NCI-H524 treated with DMSO at 0.1 percent for 48 hours (cell line): ENCODE data around the gene TEAD4.
A peak's percentile ranks its signal among the peaks of the same experiment; 100 is the strongest.

Experiments used
- DNase-seq: peaks from one replicate; lab custom pipeline; 2025; lab: John Stamatoyannopoulos, UW

Gene TEAD4

DNA sequence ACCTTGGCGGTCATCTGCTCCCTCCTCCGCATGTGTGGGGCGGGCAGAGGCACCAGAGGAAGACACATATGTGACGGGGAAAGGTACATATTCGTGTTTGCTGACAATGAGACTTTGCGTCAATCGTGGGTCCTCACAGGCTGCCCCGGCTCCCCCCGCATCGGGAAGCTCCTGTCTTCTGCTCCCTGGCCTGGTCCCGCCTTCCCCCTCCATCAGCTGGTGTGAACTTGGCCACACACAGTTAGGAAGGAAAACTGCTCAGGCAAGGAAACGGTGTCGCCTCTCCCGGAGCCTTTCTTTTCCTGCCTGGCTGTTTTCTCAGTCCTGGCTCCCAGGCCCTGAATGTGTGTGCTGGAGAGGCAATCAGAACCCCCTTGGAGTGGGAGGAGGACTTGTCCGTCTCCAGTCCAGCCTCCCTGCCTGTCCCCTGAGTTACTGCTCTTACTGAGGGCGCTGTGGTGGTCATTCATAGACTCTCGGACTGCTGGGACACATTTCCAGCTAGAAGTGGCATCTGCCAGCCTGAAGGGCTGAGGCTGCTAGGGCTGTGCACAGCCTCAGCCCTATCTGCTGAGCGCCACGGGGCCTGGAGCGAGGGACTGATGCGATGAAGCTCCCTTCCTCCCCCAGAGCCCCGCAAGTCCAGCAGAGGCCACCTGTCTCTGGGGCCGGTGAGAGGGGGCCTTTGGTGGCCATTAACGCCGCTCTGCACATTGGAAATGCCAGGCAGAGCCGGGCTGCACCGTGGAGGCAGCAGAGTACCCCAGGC lies 73.8 kb downstream of the TEAD4 start:
- no peak for DNase-seq

DNA sequence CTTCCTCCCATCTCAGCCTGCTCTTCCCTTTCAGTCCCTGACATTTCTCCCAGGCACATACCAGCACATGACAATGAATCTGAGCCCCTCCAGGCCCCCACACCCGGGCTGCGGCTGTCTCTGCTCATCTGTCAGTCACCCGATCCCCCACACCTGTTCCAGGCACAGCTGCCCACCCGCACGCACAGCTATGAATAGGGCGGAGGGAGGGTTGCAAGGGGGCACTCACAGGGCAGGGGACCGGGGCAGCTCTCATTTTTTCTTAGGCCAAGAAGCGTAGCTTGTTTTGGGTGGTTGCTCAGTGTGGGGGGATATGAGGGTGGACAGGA lies 74.3 kb downstream of the TEAD4 start:
- peak; percentile 53 for DNase-seq

DNA sequence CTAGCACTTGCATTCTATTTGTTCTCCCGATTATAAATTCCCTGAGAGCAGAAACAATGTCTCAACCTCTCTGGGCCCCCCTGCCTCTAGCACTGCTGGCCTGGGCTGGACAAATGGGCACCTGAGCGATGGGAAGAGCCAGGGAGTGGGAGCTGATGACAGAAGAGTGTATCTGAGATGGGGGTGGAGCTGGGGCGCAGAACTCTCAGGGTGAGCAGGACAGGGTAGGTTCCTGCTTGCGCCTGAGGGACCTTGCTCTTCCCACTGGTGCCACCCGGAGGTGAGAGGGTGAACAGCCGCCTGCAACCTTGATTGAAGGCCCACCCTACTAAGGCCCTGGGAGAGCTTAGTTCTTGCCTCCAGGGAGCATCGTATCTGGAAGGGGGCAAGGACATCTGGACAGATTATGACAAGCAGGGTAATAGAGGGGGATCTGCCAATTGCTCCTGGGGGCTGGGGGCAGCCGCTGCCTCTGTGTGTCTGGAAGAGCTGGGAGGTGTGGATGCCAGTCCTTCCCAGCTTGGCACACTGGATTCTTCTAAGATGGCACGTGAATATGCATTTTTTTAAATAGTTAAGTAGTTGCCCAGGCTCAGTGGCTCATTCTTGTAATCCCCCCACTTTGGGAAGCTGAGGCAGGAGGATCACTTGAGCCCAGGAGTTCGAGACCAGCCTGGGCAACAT lies 75.0 kb downstream of the TEAD4 start:
- peak; percentile 56 for DNase-seq

DNA sequence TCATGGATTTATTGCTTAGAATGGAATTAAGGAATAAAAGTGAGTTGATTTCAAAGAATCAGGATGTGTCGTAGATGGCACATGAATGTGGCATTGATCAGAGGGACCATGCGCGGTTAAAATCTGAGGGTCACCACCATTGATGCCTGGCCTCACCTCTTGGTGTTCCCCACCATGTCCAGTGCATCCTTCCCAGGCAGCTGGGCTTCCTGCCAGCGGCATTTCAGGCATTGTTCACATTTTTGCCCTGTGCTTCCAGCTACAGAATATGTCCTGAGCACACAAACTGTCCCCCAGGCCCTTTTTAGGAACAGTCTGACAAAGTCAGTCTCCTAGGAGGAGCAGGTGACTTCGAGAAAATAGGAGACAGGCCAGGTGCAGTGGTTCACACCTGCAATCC lies 76.0 kb downstream of the TEAD4 start:
- no peak for DNase-seq

DNA sequence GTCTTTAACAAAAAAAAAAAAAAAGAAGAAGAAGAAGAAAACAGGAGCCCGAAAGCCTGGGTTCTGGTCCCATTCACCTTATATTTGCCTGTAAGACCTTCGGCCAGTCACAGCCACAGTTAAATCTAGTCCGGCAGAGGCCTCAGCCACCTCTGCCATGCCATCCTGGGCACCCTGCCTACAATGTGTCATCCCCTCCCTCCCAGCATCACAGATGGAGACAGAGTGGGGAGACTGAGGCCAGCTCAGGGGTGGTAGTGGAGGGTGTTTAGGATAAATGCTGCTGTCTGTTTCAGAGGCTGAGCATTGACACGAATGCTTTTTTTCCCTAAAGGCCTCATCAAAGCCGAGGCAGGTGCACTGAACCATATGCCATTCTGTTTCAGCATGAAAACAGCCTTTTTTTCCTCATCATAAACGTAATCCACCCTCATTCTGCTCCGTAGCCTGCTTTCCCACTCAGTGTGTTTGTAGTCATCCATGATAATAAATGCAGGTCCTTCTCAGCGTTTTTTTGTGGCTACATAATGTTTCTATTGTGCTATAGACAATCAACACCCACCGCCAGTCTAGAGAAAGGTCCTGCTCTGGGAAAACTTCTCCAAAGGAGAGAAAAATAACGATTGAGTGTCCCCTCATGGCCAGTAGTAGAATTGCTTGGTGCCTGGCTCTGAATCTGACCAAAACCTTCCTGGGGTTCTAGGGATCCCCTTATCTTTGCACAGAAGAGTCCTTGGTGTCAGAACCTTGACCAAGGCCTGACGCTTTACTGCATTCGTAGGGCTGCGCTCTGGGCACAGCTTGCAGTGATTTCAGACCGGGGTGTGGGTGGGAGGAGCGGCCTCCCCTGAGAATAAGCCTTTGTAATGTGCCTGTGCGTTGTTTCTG lies 76.9 kb downstream of the TEAD4 start:
- DNase-seq, result no peak

DNA sequence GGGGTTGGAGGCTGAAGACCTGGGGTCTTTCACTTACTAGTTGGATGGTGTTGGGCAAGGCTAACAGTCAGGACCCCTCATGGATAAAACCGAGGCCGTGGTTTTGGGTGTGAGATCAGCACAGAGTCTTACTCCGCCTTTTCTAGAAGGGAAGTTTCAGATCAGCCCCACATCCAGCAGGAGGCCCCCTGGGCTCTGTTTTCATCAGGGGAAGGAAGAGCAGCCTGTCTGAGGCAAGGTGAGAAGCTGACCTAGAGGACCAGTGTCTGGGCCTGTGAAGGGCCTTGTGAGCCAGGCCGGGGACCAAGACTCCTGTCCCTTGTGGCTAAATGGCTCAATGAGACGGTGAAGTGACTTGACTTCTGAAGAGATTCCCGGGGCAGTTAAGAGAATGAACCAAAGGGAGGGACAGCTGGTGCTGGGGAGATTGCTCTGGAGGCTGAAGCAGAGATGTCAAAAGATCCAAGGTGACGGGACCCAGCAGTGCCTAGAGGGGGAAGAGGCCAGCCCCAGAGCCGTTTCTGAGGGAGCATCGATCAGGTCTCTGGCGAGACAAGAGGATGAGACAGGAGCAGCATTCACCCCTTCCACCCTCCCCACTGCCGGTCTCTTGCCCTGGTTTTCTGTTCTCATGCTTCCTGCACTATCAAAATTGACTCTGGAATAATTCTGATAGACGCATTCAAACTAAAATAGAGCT lies 77.9 kb downstream of the TEAD4 start:
- DNase-seq, result no peak

DNA sequence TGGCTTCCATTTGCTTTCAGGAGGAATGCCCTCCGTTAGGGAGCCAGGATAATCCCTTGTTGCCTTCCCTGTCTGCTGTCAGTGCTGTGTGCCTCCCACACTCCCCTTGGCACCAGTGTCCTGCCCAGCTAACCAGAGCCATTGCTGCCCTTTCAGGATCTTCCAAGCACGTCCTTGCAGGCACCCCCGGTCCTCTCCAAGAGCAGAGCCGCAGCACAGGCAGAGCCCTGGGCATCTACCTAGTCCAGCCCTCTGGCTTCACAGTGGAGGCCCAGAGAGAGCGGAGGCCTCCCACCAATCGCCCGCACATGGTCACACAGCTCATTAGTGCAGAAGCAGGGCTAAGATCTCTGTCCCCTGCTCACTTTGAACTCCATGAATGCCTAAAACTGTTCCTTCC lies 79.0 kb downstream of the TEAD4 start:
- DNase-seq, result no peak

DNA sequence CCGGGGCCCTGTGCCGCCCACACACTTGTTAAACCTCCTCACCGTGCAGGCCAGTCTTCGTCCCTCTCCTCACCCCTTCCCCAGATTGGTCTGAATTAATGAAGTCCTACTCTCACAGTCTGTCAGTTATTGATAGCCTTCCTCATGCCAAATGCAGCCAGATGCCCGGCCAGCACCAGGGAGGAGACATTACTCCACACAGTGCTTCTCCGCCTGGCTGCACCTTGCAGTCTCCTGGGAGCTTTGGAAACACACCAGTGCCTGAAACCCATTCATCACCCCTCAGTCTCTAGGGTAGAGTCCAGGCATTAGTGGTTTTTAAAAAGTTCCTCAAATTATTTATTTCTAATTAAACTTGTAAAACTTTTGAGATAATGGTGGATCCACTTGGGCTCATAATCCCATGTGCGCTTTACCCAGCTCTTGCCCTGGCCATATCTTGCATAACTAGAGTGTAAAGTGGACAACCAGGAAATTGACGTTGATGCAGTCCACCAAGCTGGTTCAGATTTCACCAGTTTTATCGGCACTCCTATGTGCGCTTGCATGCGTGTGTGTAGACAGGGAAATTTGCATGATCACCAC lies 79.8 kb downstream of the TEAD4 start:
- no peak for DNase-seq

DNA sequence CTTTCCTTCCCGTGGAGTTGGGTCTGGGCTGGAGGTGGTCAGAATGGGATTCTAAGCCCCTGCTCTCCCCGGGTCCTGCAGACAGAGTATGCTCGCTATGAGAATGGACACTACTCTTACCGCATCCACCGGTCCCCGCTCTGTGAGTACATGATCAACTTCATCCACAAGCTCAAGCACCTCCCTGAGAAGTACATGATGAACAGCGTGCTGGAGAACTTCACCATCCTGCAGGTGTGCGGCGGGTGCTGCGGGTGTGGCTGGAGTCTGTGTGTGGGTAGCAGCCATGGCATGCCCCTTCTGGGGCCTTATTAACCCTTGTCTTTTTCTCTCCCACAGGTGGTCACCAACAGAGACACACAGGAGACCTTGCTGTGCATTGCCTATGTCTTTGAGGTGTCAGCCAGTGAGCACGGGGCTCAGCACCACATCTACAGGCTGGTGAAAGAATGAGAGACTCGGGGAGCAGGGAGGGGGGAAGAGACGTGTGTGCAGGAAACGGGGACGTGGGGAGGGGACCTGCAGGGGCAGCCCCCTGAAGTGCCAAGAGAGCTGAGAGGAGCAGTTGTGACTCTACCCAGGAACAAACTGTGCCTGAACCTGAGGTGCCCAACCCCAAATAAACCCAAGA lies 80.9 kb downstream of the TEAD4 start:
- no peak for DNase-seq

DNA sequence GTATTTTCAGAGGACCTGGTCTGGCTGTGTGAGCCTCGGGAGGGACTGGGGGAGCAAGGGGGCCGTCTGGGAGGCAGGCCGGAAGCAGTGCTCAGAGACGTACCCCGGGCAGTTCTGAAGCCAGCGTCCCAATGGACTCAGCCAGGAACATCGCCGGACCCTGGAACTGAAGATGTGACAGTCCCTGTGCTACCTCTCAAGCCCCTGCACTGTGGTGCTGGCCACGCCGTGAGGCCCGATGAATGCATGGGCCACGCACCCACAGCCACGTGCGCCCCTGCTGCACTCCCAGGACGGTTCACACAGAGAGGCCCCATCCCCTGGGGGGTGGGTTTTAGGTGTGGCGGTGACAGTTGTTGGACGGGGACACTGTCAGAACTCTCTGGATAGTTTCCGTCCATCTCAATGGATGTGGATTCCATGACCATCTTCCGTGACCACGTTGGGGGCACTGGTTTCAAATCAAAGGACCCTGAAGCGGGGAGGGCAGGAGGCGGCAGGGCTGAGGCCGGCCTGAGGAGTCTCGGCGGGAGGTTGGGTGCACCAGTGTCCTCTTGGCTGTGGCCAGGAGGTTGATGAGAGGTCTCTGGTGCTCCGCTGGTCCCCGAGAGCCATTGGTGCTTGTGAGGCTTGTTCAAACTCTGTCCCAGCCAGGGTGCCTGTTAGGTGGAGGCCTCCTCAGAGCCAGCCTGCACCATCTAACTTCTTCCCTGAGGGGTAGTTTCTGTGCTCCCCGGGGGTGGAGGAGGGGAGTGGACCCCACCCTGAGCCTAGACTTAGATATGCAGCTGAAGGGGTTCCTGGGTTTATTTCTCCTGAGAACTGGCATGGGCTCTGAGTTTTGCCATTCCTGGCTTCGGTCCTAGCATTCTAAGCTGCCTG lies 81.7 kb downstream of the TEAD4 start:
- DNase-seq, result no peak

DNA sequence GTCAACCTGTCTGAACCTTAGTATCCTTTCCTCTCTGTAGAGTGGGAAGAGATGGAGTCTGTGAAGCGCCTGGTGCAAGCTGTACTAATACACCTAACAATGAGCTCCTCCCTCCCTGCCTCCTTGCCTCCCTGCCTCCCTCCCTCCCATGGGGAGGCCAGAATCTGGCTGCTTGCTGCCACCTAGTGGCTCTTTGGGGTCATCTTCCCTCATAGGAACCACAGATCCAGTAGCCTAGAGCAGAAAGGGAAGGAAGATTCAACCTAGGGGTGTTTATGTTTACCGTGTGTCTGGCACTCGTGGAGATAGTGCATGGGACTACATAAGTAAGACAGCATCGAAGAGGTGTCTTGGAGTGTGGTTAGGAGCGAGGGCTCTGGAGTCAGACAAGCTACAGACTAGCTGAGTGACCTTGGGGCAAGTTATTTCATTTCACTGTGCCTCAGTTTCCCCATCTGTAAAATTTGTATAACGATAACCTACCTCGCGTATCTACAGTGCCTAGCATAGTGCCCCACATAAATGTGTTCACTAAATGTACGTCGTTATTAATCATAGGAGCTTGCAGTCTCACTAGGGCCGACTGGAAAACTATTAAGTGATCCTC lies 82.5 kb downstream of the TEAD4 start:
- no peak for DNase-seq

DNA sequence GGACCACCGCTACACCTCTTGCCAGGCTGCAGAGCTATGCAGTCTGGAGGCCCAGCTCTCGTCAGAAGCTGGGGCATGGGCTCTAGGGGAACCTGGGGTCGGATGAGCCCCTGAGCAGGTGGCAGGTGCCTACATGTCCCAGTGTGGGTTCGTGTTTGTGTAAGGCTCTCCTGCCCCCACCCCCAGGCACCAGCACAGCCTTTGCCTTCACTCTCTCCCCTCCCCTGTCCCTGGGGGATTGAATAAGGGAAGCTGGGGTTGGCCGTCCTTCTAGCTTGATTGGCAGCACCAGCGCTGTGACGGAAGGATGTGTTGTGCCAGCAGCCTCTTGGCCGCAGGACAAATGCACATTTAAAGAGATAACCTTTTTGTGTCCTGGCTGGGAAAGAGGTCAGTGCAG lies 83.2 kb downstream of the TEAD4 start:
- no peak for DNase-seq

DNA sequence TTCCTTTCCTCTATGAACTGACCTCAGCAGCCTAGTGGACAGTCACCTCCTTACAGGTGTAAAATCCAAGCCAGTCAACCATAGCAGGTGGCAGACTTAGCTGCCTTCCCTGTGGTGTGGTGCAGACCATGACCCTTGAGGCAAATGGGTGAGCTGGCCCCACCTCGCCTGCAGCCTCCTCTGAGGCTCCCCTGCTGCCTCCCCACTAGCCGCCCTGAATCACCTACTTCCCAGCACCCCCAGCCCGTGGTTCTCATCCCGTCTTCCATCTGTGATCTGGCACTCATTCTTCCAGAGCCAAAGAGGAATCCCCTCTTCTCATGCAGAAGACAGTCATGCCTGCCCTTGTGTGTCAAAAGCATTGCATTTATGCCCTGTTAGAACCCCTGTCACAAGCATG lies 83.6 kb downstream of the TEAD4 start:
- no peak for DNase-seq

DNA sequence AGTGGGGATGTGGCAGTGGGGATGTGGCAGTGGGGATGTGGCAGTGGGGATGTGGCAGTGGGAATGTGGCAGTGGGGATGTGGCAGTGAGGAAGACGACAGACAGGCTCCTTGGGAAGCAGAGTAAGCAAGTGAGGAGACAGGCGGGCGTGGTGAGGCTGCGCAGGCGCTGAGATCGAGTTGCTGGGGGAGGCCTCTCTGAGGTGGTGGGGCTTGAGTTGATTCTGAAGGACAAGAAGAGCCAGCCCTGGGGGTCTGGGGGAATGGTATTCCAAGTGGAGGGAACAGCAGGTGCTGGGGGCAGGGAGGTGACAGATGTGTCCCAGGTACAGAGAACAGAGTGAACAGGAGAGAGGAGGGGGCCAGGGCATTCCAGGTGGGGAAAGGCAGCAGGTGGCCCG lies 84.2 kb downstream of the TEAD4 start:
- no peak for DNase-seq

DNA sequence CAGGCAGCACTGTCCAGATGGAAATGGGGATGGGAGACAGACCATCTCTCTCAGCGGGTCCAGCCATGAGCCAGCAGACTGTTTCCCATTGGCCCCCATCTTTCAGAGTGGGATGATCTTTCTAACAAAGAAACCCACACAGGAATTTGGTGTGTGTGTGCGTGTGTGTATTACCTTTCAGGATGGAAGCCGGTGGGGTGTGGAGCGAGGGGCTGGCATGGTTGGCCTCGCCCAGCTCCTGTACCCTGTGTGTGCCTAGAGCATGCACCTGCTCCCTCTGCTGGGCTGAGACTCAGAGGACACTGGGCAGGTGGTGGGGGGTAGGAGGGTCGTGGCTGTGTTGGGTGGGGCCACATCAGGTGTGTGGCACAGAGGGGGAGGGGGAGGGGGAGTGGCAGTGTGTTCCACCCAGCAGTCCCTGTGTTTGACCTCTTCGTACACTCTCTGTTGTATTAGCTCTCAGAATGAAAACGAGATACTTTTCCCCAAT lies 85.0 kb downstream of the TEAD4 start:
- DNase-seq, result no peak

DNA sequence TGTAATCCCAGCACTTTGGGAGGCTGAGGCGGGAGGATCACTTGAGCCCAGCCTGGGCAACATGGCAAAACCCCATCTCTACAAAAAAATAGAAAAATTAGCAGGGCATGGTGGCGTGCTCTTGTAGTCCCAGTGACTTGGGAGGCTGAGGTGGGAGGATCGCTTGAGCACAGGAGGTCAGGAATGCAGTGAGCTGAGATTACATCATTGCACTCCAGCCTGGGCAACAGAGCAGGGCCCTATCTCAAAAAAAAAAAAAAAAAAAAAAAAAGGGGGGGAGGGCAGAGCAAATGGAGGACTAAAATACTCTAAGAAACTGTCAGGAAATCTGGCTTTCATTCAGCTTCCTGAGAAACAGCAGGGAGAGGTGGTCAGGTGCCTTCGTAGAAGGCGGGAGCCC lies 86.3 kb downstream of the TEAD4 start:
- no peak for DNase-seq

DNA sequence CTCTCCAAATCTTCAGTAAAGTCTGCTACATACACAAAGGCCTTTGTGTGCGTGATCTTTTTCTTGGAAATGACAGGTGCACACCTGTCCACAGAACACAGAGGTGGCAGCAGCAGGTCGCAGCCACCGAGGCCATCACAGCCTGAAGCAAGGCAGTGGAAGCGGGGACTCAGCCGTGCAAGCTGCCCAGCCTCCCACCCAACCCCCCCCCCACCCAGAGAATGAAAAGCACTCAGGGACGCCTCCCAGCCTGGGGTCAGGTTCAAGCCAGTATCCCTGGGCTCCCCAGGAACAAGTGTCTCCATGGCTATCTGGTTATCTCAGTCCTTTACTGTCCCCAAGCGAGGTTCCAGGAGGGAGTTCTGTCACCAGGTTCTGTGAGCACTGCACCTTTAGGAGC lies 86.8 kb downstream of the TEAD4 start:
- no peak for DNase-seq

DNA sequence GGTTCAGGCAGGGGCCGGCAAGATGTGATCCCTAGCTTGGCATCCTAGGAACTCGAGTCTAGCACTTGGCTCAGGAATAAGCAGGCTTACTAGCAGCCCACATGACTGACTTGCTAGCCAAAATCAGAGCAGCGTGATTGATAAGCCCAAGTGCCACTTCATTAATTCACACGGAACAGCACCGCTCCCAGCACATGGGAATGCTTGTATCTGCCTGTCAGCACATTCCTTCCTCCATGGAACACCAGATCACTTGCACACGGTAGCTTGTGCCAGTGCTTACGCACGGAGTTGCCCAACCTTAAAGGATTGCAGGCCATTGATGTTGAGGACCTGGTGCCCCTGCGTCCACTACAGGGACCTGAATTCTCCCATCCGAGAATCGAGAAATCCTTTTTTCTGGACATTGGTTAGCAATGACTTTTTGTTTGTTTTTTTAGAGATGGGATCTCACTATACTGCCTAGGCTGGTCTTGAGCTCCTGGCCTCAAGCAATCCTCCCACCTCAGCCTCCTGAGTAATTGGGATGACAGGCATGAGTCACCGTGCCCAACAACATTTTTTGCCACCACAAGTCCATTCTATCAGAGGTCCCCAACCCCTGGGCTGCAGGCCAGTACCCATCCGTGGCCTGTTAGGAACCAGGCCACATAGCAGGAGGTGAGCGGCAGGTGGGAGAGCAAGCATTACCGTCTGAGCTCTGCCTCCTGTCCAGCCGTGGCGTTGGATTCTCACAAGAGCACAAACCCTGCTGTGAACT lies 87.4 kb downstream of the TEAD4 start:
- DNase-seq, result no peak

DNA sequence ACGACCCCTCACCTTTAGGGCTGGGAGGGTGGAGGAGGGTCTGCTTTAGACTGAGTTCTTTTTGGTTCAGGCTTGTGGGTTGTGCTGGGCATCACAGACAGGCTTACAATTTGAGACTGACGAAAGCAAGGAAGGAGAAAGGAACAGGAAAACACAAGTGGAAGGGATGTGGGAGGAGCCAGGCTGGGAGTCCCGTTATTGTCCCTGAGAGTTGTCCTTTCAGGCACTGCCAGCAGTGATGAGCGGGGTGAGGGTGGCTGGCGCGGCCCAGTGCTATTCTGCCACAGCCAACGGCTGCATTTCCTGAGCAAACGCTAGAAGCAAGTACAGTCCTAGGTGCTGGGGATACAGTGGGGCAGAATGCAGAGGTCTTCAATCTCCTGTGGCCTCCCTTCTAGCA lies 88.8 kb downstream of the TEAD4 start:
- DNase-seq, result no peak
